Naive thymus-derived CD4-positive, alpha-beta T cell (primary cell): ENCODE measurements around the gene NSD2. TPM values are rescaled to one million over a fixed set of nuclear protein-coding genes. Genes with fewer than 3 reads are reported as not detected.
"Not testable (repeated sequence)": the region's sequence is repeated elsewhere in the genome, so short reads cannot be mapped to it uniquely, and the experiment has no call there.

Experiments
- ATAC-seq: fragments of 150-1000 bp; cut with Tn5 transposase; 2 replicates; pipeline ENCODE4 v1.10.0; 2021; ENCODE audit warnings: mild to moderate bottlenecking, moderate library complexity
- CTCF ChIA-PET: fragments of 350-600 bp; sonication (Branson Sonifier 250); formaldehyde crosslinking; loops from one replicate; lab custom pipeline; 2021; ENCODE audit warnings: antibody characterized with exemption; lab: Charles Lee
- POLR2A ChIA-PET: fragments of 350-600 bp; sonication (Branson Sonifier 250); formaldehyde crosslinking; loops from one replicate; lab custom pipeline; 2021; ENCODE audit warnings: antibody characterized with exemption, inconsistent platforms; lab: Charles Lee
- DNase-seq, 9 donors: peaks; one replicate each; pipeline versions ENCODE4 v3.0.0 to v3.0.0-alpha.2; 2020 to 2022; ENCODE audit warnings: mixed read lengths in 1 of 9
- H3K27ac ChIP-seq: one replicate; pipeline ENCODE4 v1.7.0; 2013; ENCODE audit warnings: mild to moderate bottlenecking, low read depth, low read length, moderate library complexity
- H3K27me3 ChIP-seq, 2 donors: one replicate each; pipeline ENCODE4 v1.7.0; 2013; ENCODE audit warnings: low read length in 2 of 2, mild to moderate bottlenecking in 2 of 2, moderate library complexity in 2 of 2; ENCODE audit not compliant: control insufficient read depth in 2 of 2, insufficient read depth in 2 of 2
- H3K36me3 ChIP-seq, 3 experiments: 1 replicate in 2 of 3; 2 replicates in 1 of 3; pipeline ENCODE4 v1.7.0; 2013; ENCODE audit warnings: low read length in 3 of 3, mild to moderate bottlenecking in 3 of 3, moderate library complexity in 1 of 3; ENCODE audit not compliant: insufficient read depth in 3 of 3, control insufficient read depth in 2 of 3
- H3K4me1 ChIP-seq, 2 donors: one replicate each; pipeline ENCODE4 v1.7.0; 2013; ENCODE audit warnings: low read length in 2 of 2, mild to moderate bottlenecking in 2 of 2, moderate library complexity in 1 of 2; ENCODE audit not compliant: control insufficient read depth in 2 of 2, insufficient read depth in 2 of 2
- H3K4me3 ChIP-seq: 2 replicates; pipeline ENCODE4 v1.7.0; 2013; ENCODE audit warnings: mild to moderate bottlenecking, low read length
- H3K9me3 ChIP-seq, 3 experiments: 1 replicate in 2 of 3; 2 replicates in 1 of 3; pipeline ENCODE4 v1.7.0; 2013; ENCODE audit warnings: low read length in 3 of 3; ENCODE audit not compliant: control insufficient read depth in 2 of 3
- H3K27ac Mint-ChIP-seq, 9 donors: one replicate each; pipeline ENCODE4 v1.8.0; 2020 to 2022; ENCODE audit warnings: mixed read lengths in 9 of 9, mild to moderate bottlenecking in 8 of 9, moderate library complexity in 5 of 9, inconsistent platforms in 2 of 9
- H3K27me3 Mint-ChIP-seq, 5 donors: one replicate each; pipeline ENCODE4 v1.8.0; 2021 to 2022; ENCODE audit warnings: mixed read lengths in 5 of 5, mild to moderate bottlenecking in 1 of 5
- H3K36me3 Mint-ChIP-seq, 5 donors: one replicate each; pipeline ENCODE4 v1.8.0; 2020 to 2022; ENCODE audit warnings: mixed read lengths in 5 of 5, mild to moderate bottlenecking in 3 of 5, inconsistent platforms in 1 of 5
- H3K4me1 Mint-ChIP-seq, 7 donors: one replicate each; pipeline ENCODE4 v1.8.0; 2020 to 2022; ENCODE audit warnings: mixed read lengths in 7 of 7, mild to moderate bottlenecking in 3 of 7, inconsistent platforms in 1 of 7
- H3K4me3 Mint-ChIP-seq, 10 donors: one replicate each; pipeline ENCODE4 v1.8.0; 2020 to 2022; ENCODE audit warnings: mild to moderate bottlenecking in 10 of 10, mixed read lengths in 10 of 10, moderate library complexity in 6 of 10, inconsistent platforms in 2 of 10
- H3K9me3 Mint-ChIP-seq, 11 donors: one replicate each; pipeline ENCODE4 v1.8.0; 2020 to 2022; ENCODE audit warnings: mixed read lengths in 11 of 11, mild to moderate bottlenecking in 4 of 11, inconsistent platforms in 1 of 11, moderate library complexity in 1 of 11
- intact Hi-C, 2 donors: fragments of 100-400 bp; cut with micrococcal nuclease; formaldehyde crosslinking; loops; one replicate each; pipeline ENCODE4 v1.15.1; 2023
- polyA plus RNA-seq, 2 donors: library from polyadenylated mRNA; unstranded; fragments of 300-500 nt; fragmentation: Illumina TruSeq; gene quantifications; one replicate each; pipeline ENCODE4 v1.2.3, GENCODE V29; 2021
- total RNA-seq, 6 experiments: library from RNA in 5 of 6; stranded (reverse) in 5 of 6; gene quantifications; 1 replicate in 5 of 6; 2 replicates in 1 of 6; pipeline ENCODE4 v1.2.3 and lab custom pipeline; 2021 to 2026

The NSD2 gene
- total and polyA plus RNA-seq, 7 experiments from 2014 or later: 2.7 to 207 (median 37.3) TPM

DNA sequence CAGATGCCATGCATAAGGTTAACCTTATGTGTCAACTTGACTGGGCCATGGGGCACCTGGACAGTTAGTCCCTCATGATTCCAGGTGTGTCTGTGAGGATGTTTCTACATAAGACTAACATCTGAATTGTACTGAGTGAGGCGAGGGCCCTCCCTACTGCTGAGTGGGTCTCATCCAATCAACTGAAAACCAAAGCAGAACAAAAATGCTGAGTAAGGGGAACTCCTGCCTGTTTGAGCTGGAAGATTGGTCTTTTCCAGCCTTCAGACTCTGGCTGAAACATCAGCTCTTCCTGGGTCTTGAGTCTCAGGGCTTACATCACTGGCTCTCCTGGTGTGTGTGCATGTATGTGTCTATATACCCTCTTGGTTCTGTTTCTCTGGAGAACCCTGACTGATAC is 123.7 kb downstream of the NSD2 start:
- DNase-seq: no peak
- Mint-ChIP-seq H3K27me3 (no peaks in the 10 kb centered on the region), H3K27ac (peak overlapping the region in 3 of 9 donors; percentile 12 to 34 (median 25)), H3K9me3 (peaks cover 16 to 46% (median 18%) of the 10 kb centered on the region in 11 donors), H3K36me3 (peaks cover 18 to 62% (median 48%) of the 10 kb centered on the region in 5 donors), H3K4me1 (peaks cover 2 to 47% (median 36%) of the 10 kb centered on the region in 7 donors), H3K4me3 (no peak overlapping the region)
- POLR2A ChIA-PET: no interaction called here
- intact Hi-C loops: no loop called here
- Histone ChIP-seq H3K36me3 (peaks cover 0 to 42% (median 10%) of the 10 kb centered on the region in 3 experiments), H3K27me3 (no peaks in the 10 kb centered on the region), H3K27ac (no peak overlapping the region), H3K4me3 (no peak overlapping the region), H3K4me1 (no peaks in the 10 kb centered on the region), H3K9me3 (peaks cover 0 to 17% (median 0%) of the 10 kb centered on the region in 3 experiments)
- CTCF ChIA-PET: no interaction called here
- ATAC-seq: no peak

DNA sequence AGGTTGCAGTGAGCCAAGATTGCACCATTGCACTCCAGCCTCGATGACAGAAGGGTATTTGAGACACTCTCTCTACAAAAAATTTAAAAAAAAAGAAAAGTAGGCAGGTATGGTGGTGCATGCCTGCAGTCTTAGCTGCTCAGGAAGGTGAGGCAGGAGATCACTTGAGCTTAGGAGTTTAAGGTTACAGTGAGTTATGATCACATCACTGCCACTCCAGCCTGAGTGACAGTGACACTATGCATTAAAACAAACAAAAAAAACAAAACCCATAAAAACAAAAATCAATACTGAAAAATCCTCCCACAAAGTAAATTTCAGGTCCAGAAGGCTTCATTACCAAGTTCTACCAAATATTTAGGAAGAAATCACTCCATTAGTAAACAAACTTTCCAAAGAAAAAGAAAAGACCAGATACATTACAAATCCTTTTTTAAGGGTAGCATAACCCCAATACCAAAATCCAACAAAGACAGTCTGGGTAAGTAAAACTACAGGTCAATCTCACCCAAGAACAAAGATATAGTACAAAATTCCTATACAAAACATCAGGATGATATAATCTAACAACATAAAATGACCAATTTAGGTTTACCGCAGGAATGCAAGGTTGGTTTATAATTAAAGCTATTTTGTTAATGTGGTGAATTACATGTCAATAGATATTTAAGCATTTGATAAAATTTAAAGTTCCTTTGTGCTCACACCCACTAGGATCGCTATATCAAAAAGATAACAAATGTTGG is 125.8 kb downstream of the NSD2 start:
- Histone ChIP-seq H3K27me3 (no peaks in the 10 kb centered on the region), H3K36me3 (peaks cover 0 to 21% (median 4%) of the 10 kb centered on the region in 3 experiments), H3K4me3 (no peak overlapping the region), H3K4me1 (no peaks in the 10 kb centered on the region), H3K9me3 (peaks cover 0 to 17% (median 0%) of the 10 kb centered on the region in 3 experiments), H3K27ac (no peak overlapping the region)
- intact Hi-C loops: no loop called here
- peaks cover 5 to 62% (median 52%) of the 10 kb centered on the region in 7 donors for H3K4me1 Mint-ChIP-seq
- H3K36me3 Mint-ChIP-seq: peaks cover 30 to 63% (median 60%) of the 10 kb centered on the region in 5 donors
- DNase-seq (no peak), ATAC-seq (no peak)
- no peaks in the 10 kb centered on the region for H3K27me3 Mint-ChIP-seq
- H3K4me3 Mint-ChIP-seq: peak overlapping the region in 1 of 10 donors; percentile 17
- peak overlapping the region in 1 of 9 donors; percentile 32 for H3K27ac Mint-ChIP-seq
- CTCF ChIA-PET: no interaction called here
- peaks cover 19 to 53% (median 22%) of the 10 kb centered on the region in 11 donors for H3K9me3 Mint-ChIP-seq
- POLR2A ChIA-PET: interaction anchor here (0.6 to 2.9 kb wide), 2 partner anchors 12 to 210 kb away, joined by 3 to 9 read pairs; partner anchors contain the start of gene NELFA

GRCh38 chr4:1997712-1998111 is 126.5 kb downstream of the NSD2 start:
- ChIA-PET POLR2A (interaction anchor here (2.9 kb wide), 1 partner anchor 11 kb away, joined by 9 read pairs; the partner anchor contains the start of gene NELFA), CTCF (no interaction called here)
- Histone ChIP-seq H3K36me3 (peaks cover 0 to 19% (median 4%) of the 10 kb centered on the region in 3 experiments), H3K27ac (no peak overlapping the region), H3K27me3 (no peaks in the 10 kb centered on the region), H3K4me3 (no peak overlapping the region), H3K4me1 (no peaks in the 10 kb centered on the region), H3K9me3 (peaks cover 0 to 17% (median 0%) of the 10 kb centered on the region in 3 experiments)
- Mint-ChIP-seq H3K9me3 (peaks cover 19 to 53% (median 22%) of the 10 kb centered on the region in 11 donors), H3K36me3 (peaks cover 30 to 68% (median 65%) of the 10 kb centered on the region in 5 donors), H3K27ac (peak overlapping the region in 1 of 9 donors; percentile 41), H3K27me3 (no peaks in the 10 kb centered on the region), H3K4me3 (peak overlapping the region in 1 of 10 donors; percentile 33), H3K4me1 (peaks cover 11 to 69% (median 58%) of the 10 kb centered on the region in 7 donors)
- DNase-seq (no peak), ATAC-seq (no peak)
- intact Hi-C loops: no loop called here

- Histone ChIP-seq H3K36me3 (peaks cover 0 to 19% (median 5%) of the 10 kb centered on the region in 3 experiments), H3K27me3 (no peaks in the 10 kb centered on the region), H3K4me3 (no peak overlapping the region), H3K27ac (no peak overlapping the region), H3K9me3 (peaks cover 0 to 17% (median 0%) of the 10 kb centered on the region in 3 experiments), H3K4me1 (peaks cover 0 to 5% of the 10 kb centered on the region in 2 donors)
- peak overlapping the region in 2 of 10 donors; percentile 3 to 39 for H3K4me3 Mint-ChIP-seq
- intact Hi-C loops: no loop called here
- peaks cover 16 to 75% (median 64%) of the 10 kb centered on the region in 7 donors for H3K4me1 Mint-ChIP-seq
- ATAC-seq: no peak
- POLR2A ChIA-PET: interaction anchor here (2.9 kb wide), 1 partner anchor 11 kb away, joined by 9 read pairs; the partner anchor contains the start of gene NELFA
- no peaks in the 10 kb centered on the region for H3K27me3 Mint-ChIP-seq
- CTCF ChIA-PET: no interaction called here
- H3K27ac Mint-ChIP-seq: peak overlapping the region in 2 of 9 donors; percentile 4 to 12
- DNase-seq: no peak
- peaks cover 19 to 53% (median 22%) of the 10 kb centered on the region in 11 donors for H3K9me3 Mint-ChIP-seq
- peaks cover 35 to 73% (median 71%) of the 10 kb centered on the region in 5 donors for H3K36me3 Mint-ChIP-seq
Observed at GRCh38 chr4:1998296-1998695, 127.1 kb downstream of the NSD2 start.

- H3K4me1 Mint-ChIP-seq: peaks cover 19 to 77% (median 64%) of the 10 kb centered on the region in 7 donors
- H3K4me3 Mint-ChIP-seq: not testable (repeated sequence)
Observed at GRCh38 chr4:1999308-1999707, 128.1 kb downstream of the NSD2 start.

GRCh38 chr4:2003361-2003760 is 132.2 kb downstream of the NSD2 start:
- CTCF ChIA-PET, H3K27me3 Mint-ChIP-seq, H3K36me3 ChIP-seq, ATAC-seq, H3K27ac ChIP-seq, H3K4me3 ChIP-seq, H3K9me3 ChIP-seq, intact Hi-C loops, H3K27me3 ChIP-seq, DNase-seq: not testable (repeated sequence)
- H3K9me3 Mint-ChIP-seq: peaks cover 10 to 23% (median 15%) of the 10 kb centered on the region in 11 donors
- peak overlapping the region in 1 of 10 donors; percentile 30 for H3K4me3 Mint-ChIP-seq
- POLR2A ChIA-PET: interaction anchor here (1.1 kb wide), 1 partner anchor 13 kb away, joined by 4 read pairs; no protein-coding TSS in a partner anchor
- H3K36me3 Mint-ChIP-seq: peaks cover 34 to 59% (median 43%) of the 10 kb centered on the region in 5 donors
- H3K4me1 Mint-ChIP-seq: peaks cover 40 to 76% (median 72%) of the 10 kb centered on the region in 7 donors
- peak overlapping the region in 1 of 9 donors; percentile 36 for H3K27ac Mint-ChIP-seq
- peaks cover 13 to 21% of the 10 kb centered on the region in 2 donors for H3K4me1 ChIP-seq

More at GRCh38 chr4:1999308-1999707, 128.1 kb downstream of the NSD2 start:
- DNase-seq, H3K27me3 Mint-ChIP-seq, H3K4me1 ChIP-seq, ATAC-seq, H3K27ac ChIP-seq, intact Hi-C loops, H3K4me3 ChIP-seq, H3K27me3 ChIP-seq, CTCF ChIA-PET, POLR2A ChIA-PET: not testable (repeated sequence)
- H3K9me3 Mint-ChIP-seq: peaks cover 19 to 53% (median 22%) of the 10 kb centered on the region in 11 donors
- Histone ChIP-seq H3K9me3 (peaks cover 0 to 17% (median 0%) of the 10 kb centered on the region in 3 experiments), H3K36me3 (peaks cover 0 to 19% (median 8%) of the 10 kb centered on the region in 3 experiments)
- peak overlapping the region in 1 of 9 donors; percentile 26 for H3K27ac Mint-ChIP-seq
- H3K36me3 Mint-ChIP-seq: peaks cover 36 to 76% (median 73%) of the 10 kb centered on the region in 5 donors
